GM23338 (cell line): ENCODE results near the gene DHRS7C. TPM values are rescaled to one million over a fixed set of nuclear protein-coding genes. Genes with fewer than 3 reads are reported as not detected.

ENCODE experiments used
- ATAC-seq: fragments of 200-7000 bp; cut with Tn5 transposase; 3 replicates; pipeline ENCODE4 v1.9.1; 2020
- DNase-seq: peaks from one replicate; pipeline ENCODE4 v3.0.0-alpha.2; 2015; ENCODE audit warnings: low spot score
- H2AFZ ChIP-seq: fragments of 200-600 bp; sonication (generic); 2 replicates; pipeline ENCODE4 v1.8.0; 2016; ENCODE audit warnings: antibody characterized with exemption, mild to moderate bottlenecking, moderate library complexity
- H3F3A ChIP-seq: fragments of 200-600 bp; sonication (generic); replicated peaks from 2 replicates; pipeline ENCODE4 v1.8.0; 2017; ENCODE audit warnings: antibody characterized with exemption, mixed run types, low read depth
- H3K27ac ChIP-seq: fragments of 200-600 bp; sonication (generic); 2 replicates; pipeline ENCODE4 v1.6.1; 2016; ENCODE audit warnings: low read depth
- H3K27me3 ChIP-seq: fragments of 200-600 bp; sonication (generic); 2 replicates; pipeline ENCODE4 v1.8.0; 2016; ENCODE audit warnings: mild to moderate bottlenecking, mixed run types, moderate library complexity; ENCODE audit not compliant: insufficient read depth
- H3K36me3 ChIP-seq: fragments of 200-600 bp; sonication (generic); 2 replicates; pipeline ENCODE4 v1.8.0; 2016; ENCODE audit warnings: mild to moderate bottlenecking; ENCODE audit not compliant: insufficient read depth
- H3K4me1 ChIP-seq: fragments of 200-600 bp; sonication (generic); 2 replicates; pipeline ENCODE4 v1.8.0; 2016; ENCODE audit warnings: mild to moderate bottlenecking, moderate library complexity; ENCODE audit not compliant: insufficient read depth
- H3K4me2 ChIP-seq: fragments of 200-600 bp; sonication (generic); 2 replicates; pipeline ENCODE4 v1.7.1; 2017; ENCODE audit warnings: mixed run types
- H3K4me3 ChIP-seq: fragments of 200-600 bp; sonication (generic); 2 replicates; pipeline ENCODE4 v1.6.1; 2016; ENCODE audit warnings: mixed run types
- H3K79me2 ChIP-seq: fragments of 200-600 bp; sonication (generic); replicated peaks from 2 replicates; pipeline ENCODE4 v1.8.0; 2017; ENCODE audit warnings: mild to moderate bottlenecking; ENCODE audit not compliant: insufficient read depth
- H3K9me2 ChIP-seq: fragments of 200-600 bp; sonication (generic); 2 replicates; pipeline ENCODE4 v1.8.0; 2017; ENCODE audit not compliant: insufficient read depth
- H4K20me1 ChIP-seq: fragments of 200-600 bp; sonication (generic); replicated peaks from 2 replicates; pipeline ENCODE4 v1.8.0; 2017; ENCODE audit warnings: mild to moderate bottlenecking; ENCODE audit not compliant: insufficient read depth
- H3K27ac Mint-ChIP-seq: 2 replicates; pipeline ENCODE4 v1.8.0; 2020; ENCODE audit warnings: inconsistent platforms, mild to moderate bottlenecking, moderate library complexity, mixed read lengths
- H3K27me3 Mint-ChIP-seq: 3 replicates; pipeline ENCODE4 v1.8.0; 2022; ENCODE audit warnings: low read depth, mild to moderate bottlenecking, moderate library complexity, mixed read lengths, inconsistent platforms; ENCODE audit not compliant: insufficient read depth, poor library complexity
- H3K36me3 Mint-ChIP-seq: 3 replicates; pipeline ENCODE4 v1.8.0; 2021; ENCODE audit warnings: low read depth, mild to moderate bottlenecking, inconsistent platforms, moderate library complexity, mixed read lengths
- H3K4me1 Mint-ChIP-seq: 3 replicates; pipeline ENCODE4 v1.8.0; 2020; ENCODE audit warnings: mild to moderate bottlenecking, inconsistent platforms, mixed read lengths
- H3K4me3 Mint-ChIP-seq: 3 replicates; pipeline ENCODE4 v1.8.0; 2021; ENCODE audit warnings: moderate library complexity, mild to moderate bottlenecking, inconsistent platforms, mixed read lengths
- H3K9me3 Mint-ChIP-seq: 3 replicates; pipeline ENCODE4 v1.8.0; 2020; ENCODE audit warnings: moderate library complexity, mild to moderate bottlenecking, inconsistent platforms, mixed read lengths
- CREB1 ChIP-seq: fragments of 250-450 bp; sonication (Bioruptor Pico); IDR thresholded peaks from 2 replicates; pipeline ENCODE4 v1.5.0; 2020; ENCODE audit warnings: low read depth, mild to moderate bottlenecking, moderate library complexity
- ETS1 ChIP-seq: IDR thresholded peaks from 2 replicates; pipeline ENCODE4 v1.6.1; 2016; ENCODE audit warnings: antibody characterized with exemption
- EZH2 ChIP-seq: fragments of 200-600 bp; sonication (generic); IDR thresholded peaks from one replicate; pipeline ENCODE4 v1.8.0; 2017; ENCODE audit warnings: antibody characterized with exemption, mild to moderate bottlenecking, low read depth; ENCODE audit not compliant: unreplicated experiment
- EZH2phosphoT487 ChIP-seq: fragments of 200-600 bp; sonication (generic); IDR thresholded peaks from one replicate; pipeline ENCODE4 v1.8.1; 2018; ENCODE audit warnings: antibody characterized with exemption; ENCODE audit not compliant: unreplicated experiment
- JUNB ChIP-seq: IDR thresholded peaks from one replicate; pipeline ENCODE4 v1.6.1; 2016; ENCODE audit warnings: antibody characterized with exemption; ENCODE audit not compliant: unreplicated experiment
- NANOG ChIP-seq: IDR thresholded peaks from 2 replicates; pipeline ENCODE4 v1.6.1; 2016; ENCODE audit warnings: antibody characterized with exemption, borderline replicate concordance
- POLR2AphosphoS5 ChIP-seq: IDR thresholded peaks from 2 replicates; pipeline ENCODE4 v1.6.1; 2016; ENCODE audit warnings: antibody characterized with exemption, low read depth
- REST ChIP-seq: IDR thresholded peaks from one replicate; pipeline ENCODE4 v1.6.1; 2018; ENCODE audit warnings: antibody characterized with exemption; ENCODE audit not compliant: unreplicated experiment
- STAT1 ChIP-seq: IDR thresholded peaks from one replicate; pipeline ENCODE4 v1.6.1; 2016; ENCODE audit warnings: antibody characterized with exemption; ENCODE audit not compliant: unreplicated experiment
- ZNF114 ChIP-seq: fragments of 250-450 bp; sonication (Bioruptor Pico); IDR thresholded peaks from 2 replicates; pipeline ENCODE4 v1.5.0; 2020; ENCODE audit warnings: mild to moderate bottlenecking, moderate library complexity
- ZNF331 ChIP-seq: fragments of 250-450 bp; sonication (Bioruptor Pico); IDR thresholded peaks from 2 replicates; pipeline ENCODE4 v1.5.0; 2020; ENCODE audit warnings: low read depth, mild to moderate bottlenecking, moderate library complexity
- ZNF462 ChIP-seq: fragments of 250-450 bp; sonication (Bioruptor Pico); IDR thresholded peaks from 2 replicates; pipeline ENCODE4 v1.5.0; 2020; ENCODE audit warnings: mild to moderate bottlenecking, moderate library complexity
- polyA plus RNA-seq: library from polyadenylated mRNA; unstranded; fragments of >200 nt; fragmentation: Nextera tagmentation; extraction: Ambion mirVana; gene quantifications from 2 replicates; pipeline ENCODE4 v1.2.1, GENCODE V29; 2016
- total RNA-seq: library from RNA; depleted of rRNA; stranded (reverse); fragments of >200 nt; shearing (Covaris generic); gene quantifications from 2 replicates; pipeline ENCODE4 v1.2.3, GENCODE V29; 2014
- TF ChIP-seq, protein P1 (sequence below), 2 experiments: fragments of 200-600 bp in 1 of 2; sonication (generic) in 1 of 2; conservative IDR thresholded peaks; 2 replicates each; pipeline versions ENCODE4 v1.5.1 to v1.6.1; 2016 to 2017; ENCODE audit warnings: antibody characterized with exemption in 2 of 2, low read depth in 2 of 2, mild to moderate bottlenecking in 2 of 2, moderate library complexity in 1 of 2

DHRS7C gene
- total and polyA plus RNA-seq, 2 experiments from 2014 or later, result not detected

GRCh38 chr17:9725575-9725974, 65.8 kb downstream of the DHRS7C start:
- Histone ChIP-seq H3K79me2 (no peaks in the 10 kb centered on the region), H4K20me1 (no peaks in the 10 kb centered on the region), H3F3A (no peaks in the 10 kb centered on the region), H3K36me3 (no peaks in the 10 kb centered on the region), H3K4me3 (no peak overlapping the region), H3K4me1 (no peaks in the 10 kb centered on the region), H2AFZ (no peak overlapping the region), H3K4me2 (no peak overlapping the region), H3K9me2 (no peaks in the 10 kb centered on the region), H3K27ac (no peak overlapping the region), H3K27me3 (no peaks in the 10 kb centered on the region)
- DNase-seq (no peak), ATAC-seq (no peak)
- no peak overlapping the region for H3K27ac Mint-ChIP-seq
- peaks cover 2% of the 10 kb centered on the region for H3K27me3 Mint-ChIP-seq
- H3K36me3 Mint-ChIP-seq, result peaks cover 5% of the 10 kb centered on the region; the same call in 1 of the 3 replicates
- H3K4me3 Mint-ChIP-seq, result no peak overlapping the region
- H3K9me3 Mint-ChIP-seq, result no peaks in the 10 kb centered on the region
- TF ChIP-seq POLR2AphosphoS5, result no peak
- no peak for TF ChIP-seq EZH2phosphoT487
- no peak for TF ChIP-seq ETS1
- TF ChIP-seq, protein P1, sequence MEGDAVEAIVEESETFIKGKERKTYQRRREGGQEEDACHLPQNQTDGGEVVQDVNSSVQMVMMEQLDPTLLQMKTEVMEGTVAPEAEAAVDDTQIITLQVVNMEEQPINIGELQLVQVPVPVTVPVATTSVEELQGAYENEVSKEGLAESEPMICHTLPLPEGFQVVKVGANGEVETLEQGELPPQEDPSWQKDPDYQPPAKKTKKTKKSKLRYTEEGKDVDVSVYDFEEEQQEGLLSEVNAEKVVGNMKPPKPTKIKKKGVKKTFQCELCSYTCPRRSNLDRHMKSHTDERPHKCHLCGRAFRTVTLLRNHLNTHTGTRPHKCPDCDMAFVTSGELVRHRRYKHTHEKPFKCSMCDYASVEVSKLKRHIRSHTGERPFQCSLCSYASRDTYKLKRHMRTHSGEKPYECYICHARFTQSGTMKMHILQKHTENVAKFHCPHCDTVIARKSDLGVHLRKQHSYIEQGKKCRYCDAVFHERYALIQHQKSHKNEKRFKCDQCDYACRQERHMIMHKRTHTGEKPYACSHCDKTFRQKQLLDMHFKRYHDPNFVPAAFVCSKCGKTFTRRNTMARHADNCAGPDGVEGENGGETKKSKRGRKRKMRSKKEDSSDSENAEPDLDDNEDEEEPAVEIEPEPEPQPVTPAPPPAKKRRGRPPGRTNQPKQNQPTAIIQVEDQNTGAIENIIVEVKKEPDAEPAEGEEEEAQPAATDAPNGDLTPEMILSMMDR (conservative IDR thresholded peaks at IDR 0.05; ENCODE audit: low read depth in 2 of 2), result no peak
- no peak for TF ChIP-seq ZNF114 (CRISPR knock-in tag)
- no peak for TF ChIP-seq CREB1 (CRISPR knock-in tag)
- TF ChIP-seq ZNF331, result no peak
- no peak for TF ChIP-seq ZNF462 (CRISPR knock-in tag)
- no peak for TF ChIP-seq EZH2
- TF ChIP-seq STAT1, result no peak
- no peak for TF ChIP-seq JUNB
- TF ChIP-seq NANOG, result no peak
- TF ChIP-seq REST, result no peak
- H3K4me1 Mint-ChIP-seq, result 0 out of 3 replicates have a peak, but pooled peaks cover 3% of the 10 kb centered on the region
